BLaER1 treated with 17β-estradiol and CSF1 and Interleukin-3, amounts not matched to agents 10 nM and 100 nM (cell line): ENCODE measurements around the gene ZNF530.

Source experiments
- H3K27ac ChIP-seq, 11 experiments: shearing (Covaris generic); formaldehyde crosslinking; 2 replicates each; pipeline ENCODE4 v1.8.1; 2022
- H3K27me3 ChIP-seq, 11 experiments: shearing (Covaris generic); formaldehyde crosslinking; 2 replicates each; pipeline ENCODE4 v1.8.1; 2022
- H3K36me3 ChIP-seq, 11 experiments: shearing (Covaris generic); formaldehyde crosslinking; 2 replicates each; pipeline ENCODE4 v1.8.1; 2022
- H3K4me1 ChIP-seq, 10 experiments: shearing (Covaris generic); formaldehyde crosslinking; 2 replicates each; pipeline ENCODE4 v1.8.1; 2022
- H3K4me2 ChIP-seq, 11 experiments: shearing (Covaris generic); formaldehyde crosslinking; 2 replicates each; pipeline ENCODE4 v1.8.1; 2022
- H3K4me3 ChIP-seq, 10 experiments: shearing (Covaris generic); formaldehyde crosslinking; 2 replicates each; pipeline ENCODE4 v1.8.1; 2022
- H3K9ac ChIP-seq, 11 experiments: shearing (Covaris generic); formaldehyde crosslinking; 2 replicates each; pipeline ENCODE4 v1.8.1; 2022
- H3K9me3 ChIP-seq, 11 experiments: shearing (Covaris generic); formaldehyde crosslinking; replicated peaks in 1 of 11; 2 replicates each; pipeline ENCODE4 v1.8.1; 2022
- H4K20me1 ChIP-seq, 11 experiments: shearing (Covaris generic); formaldehyde crosslinking; 2 replicates each; pipeline ENCODE4 v1.8.1; 2022
- Cebpa-rat ChIP-seq, 11 experiments: shearing (Covaris generic); IDR thresholded peaks; 2 replicates each; pipeline ENCODE4 v1.8.1; 2022

ZNF530 gene

GRCh38 chr19:57632987-57633831 lies 33.5 kb downstream of the ZNF530 start, which contains the start of gene ZNF211:
TSS of gene ZNF211 (plus strand) at chr19:57633168. CDS start at chr19:57633347, 179 bp downstream.
- peak within 1 kb of the TSS; percentile 78 to 90 (median 85) for H3K9ac ChIP-seq
- peaks cover 47 to 80% (median 61%) of the 10 kb centered on the region in 11 experiments for H3K36me3 ChIP-seq
- peak within 1 kb of the TSS; percentile 72 to 97 (median 93) for H3K4me2 ChIP-seq
- H3K4me3 ChIP-seq, result peak within 1 kb of the TSS; percentile 81 to 98 (median 92)
- H3K4me1 ChIP-seq, result peaks cover 7 to 17% (median 14%) of the 10 kb centered on the region in 10 experiments
- H4K20me1 ChIP-seq, result no peaks in the 10 kb centered on the region
- no peak for TF ChIP-seq Cebpa-rat (IDR thresholded peaks at IDR 0.05)
- peak within 1 kb of the TSS; percentile 52 to 85 (median 75); a peak in 21 of 22 replicates for H3K27ac ChIP-seq
- peaks cover 22 to 53% (median 41%) of the 10 kb centered on the region in 11 experiments for H3K9me3 ChIP-seq
- no peaks in the 10 kb centered on the region for H3K27me3 ChIP-seq

- no peak for TF ChIP-seq Cebpa-rat (IDR thresholded peaks at IDR 0.05)
- Histone ChIP-seq H3K4me3 (peak overlapping the region; percentile 81 to 98 (median 92)), H4K20me1 (no peaks in the 10 kb centered on the region), H3K4me2 (peak overlapping the region; percentile 72 to 97 (median 93)), H3K4me1 (peaks cover 7 to 17% (median 14%) of the 10 kb centered on the region in 10 experiments), H3K27ac (peak overlapping the region in 6 of 11 experiments; percentile 72 to 85 (median 78); a peak in 9 of 22 replicates), H3K36me3 (peaks cover 53 to 80% (median 67%) of the 10 kb centered on the region in 11 experiments), H3K27me3 (no peaks in the 10 kb centered on the region), H3K9me3 (peaks cover 28 to 55% (median 41%) of the 10 kb centered on the region in 11 experiments), H3K9ac (peak overlapping the region; percentile 78 to 90 (median 85))
Measured at GRCh38 chr19:57633832-57634131, 34.1 kb downstream of the ZNF530 start.

- TF ChIP-seq Cebpa-rat (IDR thresholded peaks at IDR 0.05), result no peak
- Histone ChIP-seq H3K9me3 (peaks cover 64 to 81% (median 71%) of the 10 kb centered on the region in 11 experiments), H4K20me1 (no peaks in the 10 kb centered on the region), H3K4me3 (peak overlapping the region in 5 of 10 experiments; percentile 1 to 30 (median 9); a peak in 5 of 20 replicates), H3K27me3 (no peaks in the 10 kb centered on the region), H3K4me2 (no peak overlapping the region), H3K27ac (no peak overlapping the region), H3K36me3 (peaks cover 79 to 85% (median 81%) of the 10 kb centered on the region in 11 experiments), H3K9ac (no peak overlapping the region), H3K4me1 (peaks cover 7 to 17% (median 14%) of the 10 kb centered on the region in 10 experiments)
Measured at GRCh38 chr19:57637379-57637778, 37.7 kb downstream of the ZNF530 start.

- Histone ChIP-seq H3K9ac (no peak overlapping the region), H3K27me3 (no peaks in the 10 kb centered on the region), H3K4me1 (no peaks in the 10 kb centered on the region), H4K20me1 (no peaks in the 10 kb centered on the region), H3K4me2 (no peak overlapping the region), H3K36me3 (peaks cover 68 to 80% (median 73%) of the 10 kb centered on the region in 11 experiments), H3K4me3 (peak overlapping the region in 5 of 10 experiments; percentile 5 to 39 (median 27); a peak in 7 of 20 replicates), H3K9me3 (peaks cover 68 to 76% (median 72%) of the 10 kb centered on the region in 11 experiments), H3K27ac (no peak overlapping the region)
- TF ChIP-seq Cebpa-rat (IDR thresholded peaks at IDR 0.05), result no peak
Measured at GRCh38 chr19:57641715-57642234, 42.1 kb downstream of the ZNF530 start.

GRCh38 chr19:57642396-57643046 lies 42.8 kb downstream of the ZNF530 start:
- Histone ChIP-seq H3K4me2 (no peak overlapping the region), H4K20me1 (no peaks in the 10 kb centered on the region), H3K27ac (no peak overlapping the region), H3K4me1 (no peaks in the 10 kb centered on the region), H3K36me3 (peaks cover 61 to 72% (median 66%) of the 10 kb centered on the region in 11 experiments), H3K4me3 (peak overlapping the region in 4 of 10 experiments; percentile 2 to 39 (median 18); a peak in 3 of 20 replicates), H3K9ac (no peak overlapping the region), H3K9me3 (peaks cover 61 to 69% (median 65%) of the 10 kb centered on the region in 11 experiments), H3K27me3 (no peaks in the 10 kb centered on the region)
- TF ChIP-seq Cebpa-rat (IDR thresholded peaks at IDR 0.05), result no peak

GRCh38 chr19:57643734-57644133 lies 44.0 kb downstream of the ZNF530 start:
- H3K36me3 ChIP-seq, result peaks cover 49 to 60% (median 54%) of the 10 kb centered on the region in 11 experiments

GRCh38 chr19:57648331-57649003 lies 48.8 kb downstream of the ZNF530 start:
- H3K4me1 ChIP-seq, result peaks cover 8 to 21% (median 15%) of the 10 kb centered on the region in 10 experiments; a peak in 19 of 20 replicates
- H4K20me1 ChIP-seq, result no peaks in the 10 kb centered on the region
- no peaks in the 10 kb centered on the region for H3K27me3 ChIP-seq
- H3K36me3 ChIP-seq, result peaks cover 1 to 13% (median 6%) of the 10 kb centered on the region in 11 experiments; a peak in 20 of 22 replicates
- TF ChIP-seq Cebpa-rat (IDR thresholded peaks at IDR 0.05), result no peak
- peaks cover 32 to 56% (median 42%) of the 10 kb centered on the region in 11 experiments for H3K9me3 ChIP-seq
- no peak overlapping the region for H3K9ac ChIP-seq
- no peak overlapping the region for H3K4me2 ChIP-seq
- no peak overlapping the region for H3K27ac ChIP-seq
- no peak overlapping the region for H3K4me3 ChIP-seq

More at GRCh38 chr19:57643734-57644133, 44.0 kb downstream of the ZNF530 start:
- H4K20me1 ChIP-seq, result no peaks in the 10 kb centered on the region
- TF ChIP-seq Cebpa-rat (IDR thresholded peaks at IDR 0.05), result no peak
- H3K4me3 ChIP-seq, result no peak overlapping the region
- no peak overlapping the region for H3K4me2 ChIP-seq
- no peaks in the 10 kb centered on the region for H3K4me1 ChIP-seq
- no peaks in the 10 kb centered on the region for H3K27me3 ChIP-seq
- no peak overlapping the region for H3K27ac ChIP-seq
- H3K9ac ChIP-seq, result no peak overlapping the region
- H3K9me3 ChIP-seq, result peaks cover 49 to 58% (median 53%) of the 10 kb centered on the region in 11 experiments

GRCh38 chr19:57651654-57651996 lies 51.9 kb downstream of the ZNF530 start:
- Histone ChIP-seq H4K20me1 (no peaks in the 10 kb centered on the region), H3K9ac (no peak overlapping the region; a peak in 1 of 22 replicates), H3K36me3 (peaks cover 0 to 4% (median 0%) of the 10 kb centered on the region in 11 experiments; a peak in 1 of 22 replicates), H3K9me3 (peaks cover 39 to 78% (median 57%) of the 10 kb centered on the region in 11 experiments), H3K4me2 (peak overlapping the region; percentile 44 to 81 (median 70); a peak in 21 of 22 replicates), H3K4me3 (peak overlapping the region in 7 of 10 experiments; percentile 1 to 36 (median 11); a peak in 5 of 20 replicates), H3K27ac (peak overlapping the region in 8 of 11 experiments; percentile 10 to 47 (median 34); a peak in 9 of 22 replicates), H3K27me3 (no peaks in the 10 kb centered on the region), H3K4me1 (peaks cover 8 to 21% (median 15%) of the 10 kb centered on the region in 10 experiments; a peak in 19 of 20 replicates)
- TF ChIP-seq Cebpa-rat (IDR thresholded peaks at IDR 0.05), result no peak
